Activated CD4-positive, alpha-beta T cell treated with anti-CD3 and anti-CD28 coated beads, Interleukin-2, Interleukin-4, amounts not matched to agents 100 ng/mL and 50 ng/mL, durations not matched to agents 16 hours and 8 hours (primary cell): Measurements from ENCODE around the gene TAF4.
"Not testable (repeated sequence)": the region's sequence is repeated elsewhere in the genome, so short reads cannot be mapped to it uniquely, and the experiment has no call there.

Experiments
- DNase-seq: peaks from one replicate; pipeline ENCODE4 v3.0.0-alpha.2; 2020; ENCODE audit warnings: low spot score

TAF4 gene

DNA sequence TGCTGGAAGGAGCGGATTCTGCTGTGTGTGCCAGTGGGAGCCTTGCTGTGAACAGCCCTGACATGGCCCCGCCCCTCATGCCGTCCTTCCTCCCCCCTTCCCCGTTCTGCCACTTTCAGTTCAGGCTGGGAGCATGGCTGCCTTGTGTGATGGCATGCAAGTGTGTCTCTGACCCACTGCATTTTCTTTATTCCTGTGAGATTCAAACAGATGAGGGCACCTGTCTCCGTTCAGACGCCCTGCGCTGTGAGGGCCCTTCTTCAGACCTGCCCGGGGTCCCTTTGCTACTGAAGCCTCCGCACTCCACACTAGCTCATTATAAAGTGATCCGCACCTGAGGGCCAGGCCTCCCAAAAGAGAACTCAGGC is 88.3 kb downstream of the TAF4 start:
- DNase-seq = no peak

GRCh38 chr20:61976644-61977418 is 88.8 kb downstream of the TAF4 start:
- no peak for DNase-seq

DNA sequence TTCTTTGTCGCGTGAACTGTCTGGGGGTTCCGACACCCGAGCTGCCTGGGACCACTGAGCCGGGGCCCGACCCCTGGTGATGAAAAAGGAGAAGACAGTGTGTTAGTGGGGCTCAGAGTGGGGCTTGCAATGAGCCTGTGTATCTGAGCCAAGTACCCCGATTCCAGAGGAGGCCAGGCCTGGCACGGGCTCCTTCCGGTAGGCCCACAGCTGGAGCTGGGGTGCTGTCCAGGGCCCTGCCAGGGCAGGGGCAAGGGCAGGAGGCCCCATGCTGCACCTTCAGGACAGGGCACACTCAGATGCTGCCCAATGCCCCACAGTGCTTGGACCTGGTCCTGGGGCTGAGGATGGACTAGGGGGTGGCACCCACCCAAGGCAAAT is 89.4 kb downstream of the TAF4 start:
- DNase-seq = no peak

DNA sequence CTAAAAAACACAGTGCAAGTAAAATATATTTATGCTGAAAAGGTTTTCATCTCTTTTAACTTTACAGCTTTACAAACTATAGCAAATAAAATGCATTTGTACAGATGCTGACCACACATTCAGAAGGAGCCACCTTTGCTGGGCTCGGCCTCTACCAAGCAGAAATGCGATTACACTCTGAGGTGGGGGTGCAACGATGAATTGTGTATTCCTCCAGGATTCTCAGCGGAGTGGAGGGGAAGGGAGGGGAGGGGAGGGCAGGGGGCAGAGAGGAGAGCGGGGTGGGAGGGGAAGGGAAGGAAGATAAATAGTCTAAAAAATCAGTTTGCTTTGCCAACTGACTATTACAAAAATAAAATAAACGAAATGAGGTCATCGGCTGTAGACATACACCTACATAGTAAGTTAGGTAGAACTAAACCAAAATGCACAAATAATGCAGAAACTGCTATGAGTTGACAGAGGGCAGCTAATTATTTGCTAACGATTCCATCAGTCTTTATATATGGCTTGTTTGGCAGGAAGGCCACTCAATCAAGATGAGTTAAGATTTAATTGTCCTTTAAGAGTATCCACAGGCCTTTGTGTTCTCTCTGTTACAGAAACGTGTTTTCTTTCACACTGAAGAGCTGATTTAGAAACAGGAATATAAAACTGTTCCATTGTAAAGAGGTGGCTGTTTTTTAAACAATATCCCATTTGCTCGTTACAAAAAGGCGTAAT is 90.1 kb downstream of the TAF4 start:
- DNase-seq = no peak

DNA sequence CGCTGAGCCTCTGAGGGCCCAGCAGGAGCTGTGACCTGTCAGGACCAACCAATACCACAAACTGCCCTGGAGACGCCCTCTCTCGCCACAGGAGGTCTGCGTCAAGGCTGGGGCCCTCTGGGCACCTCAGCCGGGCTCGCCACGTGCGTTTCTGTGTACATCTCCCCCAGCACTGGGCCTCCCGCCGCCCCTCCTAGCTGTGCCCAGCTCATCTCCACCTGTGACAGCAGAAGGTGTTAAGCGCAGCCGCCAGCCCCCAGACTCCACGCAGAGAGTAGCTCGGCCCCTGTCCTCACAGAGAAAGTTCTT is 91.4 kb downstream of the TAF4 start:
- no peak for DNase-seq

GRCh38 chr20:61973515-61974356 is 91.9 kb downstream of the TAF4 start:
- no peak for DNase-seq

GRCh38 chr20:61972636-61973508 is 92.8 kb downstream of the TAF4 start:
- no peak for DNase-seq

- not testable (repeated sequence) for DNase-seq
These were observed 94.1 kb downstream of the TAF4 start for GRCh38 chr20:61971595-61971994.

- DNase-seq = no peak
These were observed 95.3 kb downstream of the TAF4 start for GRCh38 chr20:61970357-61970756.

GRCh38 chr20:61969806-61970205 is 95.9 kb downstream of the TAF4 start:
- DNase-seq = no peak

DNA sequence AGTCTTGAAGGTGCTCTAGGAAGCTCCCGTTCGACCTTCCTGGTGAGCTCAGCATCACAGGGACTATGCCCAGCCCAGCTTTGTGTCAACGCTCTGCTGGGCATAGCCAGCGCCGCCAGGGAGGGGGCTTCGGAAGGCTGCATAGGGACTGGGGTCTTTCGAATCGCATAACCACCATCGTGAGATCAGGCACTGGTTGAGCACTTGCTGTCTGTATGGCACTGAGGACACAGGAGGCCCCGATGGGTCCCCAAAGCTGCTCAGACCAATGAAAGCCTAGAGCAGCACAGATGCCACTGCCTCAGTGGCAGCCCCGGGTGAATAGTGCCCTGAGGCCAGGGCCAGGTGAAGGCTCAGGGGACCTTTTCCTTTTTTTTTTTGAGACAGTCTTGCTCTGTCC is 96.7 kb downstream of the TAF4 start:
- DNase-seq = no peak

- no peak for DNase-seq
These were observed 97.5 kb downstream of the TAF4 start for GRCh38 chr20:61968036-61968810.

GRCh38 chr20:61967300-61967699 is 98.4 kb downstream of the TAF4 start:
- DNase-seq = no peak

DNA sequence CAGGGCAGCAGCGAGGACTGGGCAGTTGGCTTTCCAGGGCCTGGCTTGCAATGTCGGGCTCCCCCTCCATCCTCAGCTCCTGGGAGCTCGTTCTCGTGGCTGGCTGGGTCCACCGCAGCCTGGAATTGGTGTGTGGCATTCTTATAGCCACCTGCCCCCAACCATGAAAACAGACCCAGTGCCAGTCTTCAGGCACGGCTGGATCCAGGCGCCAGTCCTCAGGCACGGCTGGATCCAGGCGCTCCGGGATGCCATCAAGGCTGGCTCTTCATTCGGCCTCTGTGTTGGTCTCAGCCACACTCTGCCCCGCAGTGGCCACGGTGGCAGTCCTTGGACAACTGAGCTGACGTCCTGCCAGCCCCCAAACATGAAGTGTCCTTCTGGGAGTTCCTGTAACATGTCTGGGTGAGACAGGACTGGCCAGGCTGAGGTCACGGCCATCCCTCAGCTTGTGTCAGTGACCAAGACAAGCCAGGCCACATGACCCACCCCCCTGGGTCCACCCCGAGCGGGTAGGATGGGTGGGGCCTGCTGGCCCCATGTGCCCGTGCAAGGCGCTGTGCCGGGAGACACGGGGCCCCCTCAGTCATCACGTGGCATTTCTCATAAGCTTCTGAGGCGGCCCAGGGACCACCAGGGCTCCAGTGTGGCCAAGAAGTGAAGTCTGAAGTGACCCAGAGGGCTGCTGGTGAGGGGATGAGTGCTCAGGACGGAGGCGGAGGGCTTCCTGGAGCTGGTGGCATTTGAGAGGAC is 99.0 kb downstream of the TAF4 start:
- DNase-seq = no peak

DNA sequence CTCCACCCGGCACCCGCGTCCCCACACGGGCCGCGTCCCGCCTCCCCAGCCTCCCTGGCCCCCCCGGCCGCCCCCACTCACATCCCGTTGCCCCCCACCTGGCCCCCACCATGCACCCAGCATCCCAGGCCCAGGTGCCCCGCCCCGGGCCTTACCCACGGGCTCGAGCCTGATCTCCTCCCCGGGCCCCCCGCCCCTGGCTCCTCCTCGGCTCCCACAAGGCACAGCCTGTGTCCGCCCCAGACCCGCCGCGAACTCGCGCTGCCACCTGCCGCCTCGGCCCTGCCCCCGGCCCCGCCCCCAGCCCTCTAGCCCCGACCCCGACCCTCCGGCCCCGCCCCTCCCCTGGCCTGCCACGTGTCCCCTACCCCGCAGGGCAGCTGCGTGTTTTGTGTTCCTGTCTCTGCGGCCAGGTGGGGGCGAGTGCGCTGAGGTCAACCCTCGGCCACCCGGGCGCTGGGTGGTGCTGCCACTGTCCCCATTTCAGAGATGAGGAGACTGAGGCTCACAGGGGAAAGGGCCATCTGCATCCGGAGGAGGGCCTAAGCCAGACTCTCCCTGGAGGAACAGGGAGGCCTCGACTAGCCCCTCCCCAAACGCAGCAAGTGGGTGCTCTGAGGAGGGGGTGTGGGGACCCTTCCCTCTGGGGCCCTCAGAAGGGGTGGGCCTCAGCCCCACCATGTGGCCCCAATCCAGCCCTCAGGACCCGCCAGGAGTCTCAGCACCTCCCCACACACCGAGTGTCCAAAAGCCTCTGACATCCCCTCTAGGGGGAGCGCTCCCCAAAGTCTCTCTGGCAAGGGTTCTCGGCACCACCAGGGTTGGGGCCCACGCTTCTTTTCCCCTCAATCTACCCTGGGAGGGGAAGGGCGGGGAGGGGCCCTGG is 99.8 kb downstream of the TAF4 start:
- DNase-seq = no peak

DNA sequence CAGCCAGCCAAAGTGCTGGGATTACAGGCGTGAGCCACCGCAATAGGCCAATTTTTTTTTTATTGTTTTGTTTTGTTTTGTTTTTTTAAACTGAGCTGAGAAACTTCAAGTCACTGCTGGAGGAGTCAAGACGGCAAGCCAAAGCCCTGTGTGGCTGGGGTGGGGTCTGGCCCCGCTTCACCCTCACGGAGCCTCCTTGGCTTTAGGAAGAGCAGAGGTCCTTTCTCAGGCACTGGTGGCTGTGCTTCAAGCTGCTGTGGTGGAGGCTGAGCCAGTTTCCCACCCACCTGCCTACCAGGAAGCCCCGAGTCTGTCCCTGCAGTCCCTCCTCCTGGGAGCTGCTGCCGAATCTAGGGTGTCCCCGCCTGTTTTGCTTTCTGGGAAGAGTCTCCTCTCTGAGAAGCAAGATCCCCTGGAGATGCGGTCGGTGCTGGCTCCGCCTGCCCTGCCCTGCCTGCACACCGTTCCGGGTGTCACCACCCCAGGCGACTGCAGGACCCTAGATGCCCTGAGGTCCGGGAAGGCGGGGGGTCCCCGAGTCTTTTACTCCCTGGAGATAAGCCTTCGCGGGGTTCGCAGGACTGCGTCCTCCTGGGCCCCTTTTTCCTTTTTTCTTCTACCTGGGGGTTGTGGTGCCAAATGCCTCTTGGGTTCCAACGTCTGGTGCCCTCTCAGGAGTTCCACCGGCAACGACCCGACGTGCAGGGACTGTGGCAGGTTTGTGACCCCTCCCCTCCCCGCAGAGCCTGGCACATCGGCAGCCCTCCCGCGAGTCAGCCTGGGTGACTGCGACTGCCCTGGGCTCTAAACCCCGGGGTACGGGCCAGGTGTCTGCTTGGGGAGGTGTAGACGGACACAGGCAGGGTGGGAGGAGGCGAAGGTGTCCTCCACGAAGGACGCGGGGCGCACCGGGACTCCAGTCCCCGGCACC is 100.7 kb downstream of the TAF4 start:
- no peak for DNase-seq

DNA sequence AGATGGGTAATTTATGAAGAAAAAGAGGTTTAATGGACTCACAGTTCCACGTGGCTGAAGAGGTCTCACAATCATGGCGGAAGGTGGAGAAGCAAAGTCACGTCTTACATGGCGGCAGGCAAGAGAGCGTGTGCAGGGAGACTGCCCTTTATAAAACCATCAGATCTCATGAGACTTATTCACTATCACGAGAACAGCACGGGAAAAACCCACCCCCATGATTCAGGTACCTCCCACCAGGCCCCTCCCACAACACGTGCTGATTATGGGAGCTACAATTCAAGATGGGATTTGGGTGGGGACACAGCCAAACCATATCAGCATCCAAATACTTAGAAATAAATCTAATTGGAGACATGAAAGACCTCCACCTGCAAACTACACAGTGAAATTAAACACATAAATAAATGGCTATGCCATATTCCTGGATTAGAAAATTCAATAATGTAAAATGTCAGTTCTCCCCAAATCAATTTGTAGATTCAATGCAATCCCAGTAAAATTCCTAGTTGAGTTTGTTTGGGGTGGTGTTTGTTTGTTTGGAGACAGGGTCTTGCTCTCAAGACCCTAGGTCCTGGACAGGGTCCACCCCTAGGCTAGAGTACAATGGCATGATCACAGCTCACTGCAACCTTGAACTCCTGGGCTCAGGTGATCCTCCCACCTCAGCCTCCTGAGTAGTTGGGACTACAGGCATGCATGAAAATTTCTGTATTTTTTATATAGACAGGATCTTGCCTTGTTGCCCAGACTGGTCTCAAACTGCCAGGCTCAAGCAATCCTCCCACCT is 101.6 kb downstream of the TAF4 start:
- DNase-seq = no peak

DNA sequence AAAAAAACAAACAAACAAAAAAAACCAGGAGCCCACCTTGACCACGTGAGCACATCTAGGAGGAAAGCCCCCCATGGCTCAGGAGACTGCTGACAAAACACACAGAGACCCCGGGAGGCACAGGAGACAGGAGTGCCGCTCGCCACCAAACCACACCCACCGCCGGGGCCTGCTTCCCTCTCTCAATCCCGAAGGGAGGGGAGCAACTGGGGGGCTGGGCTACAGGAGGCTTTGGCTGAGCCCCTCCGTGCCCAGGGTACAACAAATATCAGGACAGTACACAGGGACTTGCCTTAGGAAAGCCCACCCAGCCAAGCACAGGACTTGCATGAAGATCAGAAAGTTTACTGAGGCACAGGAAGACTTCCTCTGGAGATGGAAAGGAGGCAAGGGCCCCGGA is 102.5 kb downstream of the TAF4 start:
- DNase-seq = no peak
